K562 (cell line): Measurements from ENCODE around the gene RAPGEF5. TPM values are rescaled to one million over a fixed set of nuclear protein-coding genes. Genes with fewer than 3 reads are reported as not detected.

Experiments
- ATAC-seq: fragments of 200-7000 bp; cut with Tn5 transposase; 3 replicates; pipeline ENCODE4 v1.9.1; 2020; ENCODE audit warnings: moderate library complexity
- BruUV-seq: library from RNA; stranded (reverse); fragments of 400-500 nt; replicated peaks from 2 replicates; lab custom pipeline; 2021; lab: Mats Ljungman, UMichigan
- CTCF ChIA-PET: fragments of 300-600 bp; formaldehyde crosslinking; extraction: SDS; loops from one replicate; lab custom pipeline; 2021; ENCODE audit warnings: low intra/inter-chr PET ratio; lab: Yijun Ruan, JAX
- POLR2A ChIA-PET: fragments of 300-600, 350-650 bp; sonication (Branson Sonifier 250); formaldehyde crosslinking; extraction: SDS; loops from one replicate; lab custom pipeline; 2021; ENCODE audit warnings: antibody characterized with exemption, inconsistent platforms; lab: Yijun Ruan, JAX
- DNase-seq, 4 experiments: peaks; one replicate each; pipeline versions ENCODE4 v3.0.0 to v3.0.0-alpha.2; 2011 to 2018; ENCODE audit warnings: low spot score in 3 of 4, mixed read lengths in 3 of 4; ENCODE audit errors: extremely low read depth in 1 of 4
- FAIRE-seq: peaks from 2 replicates; lab custom pipeline; 2011; peaks lifted over from hg19 to GRCh38; lab: Jason Lieb, UNC
- H2AFZ ChIP-seq: 2 replicates; pipeline ENCODE4 v1.6.0; 2011; ENCODE audit warnings: low read depth, low read length, control low read depth, inconsistent platforms
- H3K27ac ChIP-seq: fragments of 200-600 bp; 3 replicates; pipeline ENCODE4 v1.8.0; 2011; ENCODE audit warnings: low read depth, mild to moderate bottlenecking, control low read depth, inconsistent platforms, low read length, moderate library complexity, mixed read lengths; ENCODE audit errors: extremely low read depth
- H3K27me3 ChIP-seq, 2 experiments: fragments of 300-600 bp in 1 of 2; 2 replicates in 1 of 2; 3 replicates in 1 of 2; pipeline versions ENCODE4 v1.6.0 to v1.8.0; 2011; ENCODE audit warnings: inconsistent platforms in 2 of 2, low read length in 2 of 2, mild to moderate bottlenecking in 1 of 2, mixed read lengths in 1 of 2, moderate library complexity in 1 of 2; ENCODE audit not compliant: control insufficient read depth in 2 of 2, insufficient read depth in 2 of 2
- H3K36me3 ChIP-seq: fragments of 300-600 bp; 3 replicates; pipeline ENCODE4 v1.8.0; 2011; ENCODE audit warnings: mild to moderate bottlenecking, low read length, inconsistent platforms; ENCODE audit not compliant: control insufficient read depth, insufficient read depth
- H3K4me1 ChIP-seq, 2 experiments: fragments of 200-600 bp in 1 of 2; replicated peaks in 1 of 2; 2 replicates in 1 of 2; 3 replicates in 1 of 2; pipeline versions ENCODE4 v1.5.1 to v1.8.0; 2011; ENCODE audit warnings: inconsistent platforms in 2 of 2, low read length in 2 of 2, mild to moderate bottlenecking in 1 of 2, mixed read lengths in 1 of 2, moderate library complexity in 1 of 2; ENCODE audit not compliant: control insufficient read depth in 2 of 2, insufficient read depth in 2 of 2
- H3K4me2 ChIP-seq: 2 replicates; pipeline ENCODE4 v1.6.1; 2011; ENCODE audit warnings: low read length, control low read depth, inconsistent platforms, mixed read lengths; ENCODE audit not compliant: insufficient read depth
- H3K4me3 ChIP-seq: fragments of 200-600 bp; sonication (generic), shearing (Covaris generic); 2 replicates; pipeline ENCODE4 v1.5.1; 2016; ENCODE audit warnings: control low read depth, inconsistent platforms
- H3K79me2 ChIP-seq: fragments of 200-600 bp; 3 replicates; pipeline ENCODE4 v1.8.0; 2011; ENCODE audit warnings: low read length, inconsistent platforms; ENCODE audit not compliant: control insufficient read depth, insufficient read depth
- H3K9ac ChIP-seq, 2 experiments: 2 replicates each; pipeline versions ENCODE4 v1.6.0 to v1.6.1; 2011; ENCODE audit warnings: low read depth in 2 of 2, low read length in 2 of 2, control low read depth in 1 of 2, inconsistent platforms in 1 of 2, mild to moderate bottlenecking in 1 of 2, mixed read lengths in 1 of 2; ENCODE audit not compliant: insufficient read depth in 1 of 2
- H3K9me1 ChIP-seq: one replicate; pipeline ENCODE4 v1.6.0; 2011; ENCODE audit warnings: inconsistent platforms, mild to moderate bottlenecking, low read length, moderate library complexity; ENCODE audit not compliant: control insufficient read depth, insufficient read depth
- H3K9me3 ChIP-seq: replicated peaks from 2 replicates; pipeline ENCODE4 v1.5.1; 2011; ENCODE audit warnings: low read depth, low read length, inconsistent platforms; ENCODE audit not compliant: control insufficient read depth, insufficient read depth
- H4K20me1 ChIP-seq: replicated peaks from 2 replicates; pipeline ENCODE4 v1.6.1; 2011; ENCODE audit warnings: low read length, inconsistent platforms, mixed read lengths; ENCODE audit not compliant: control insufficient read depth, insufficient read depth
- ADNP ChIP-seq: fragments of 200-800 bp; sonication (Bioruptor generic); IDR thresholded peaks from 2 replicates; pipeline ENCODE4 v1.6.1; 2016; ENCODE audit warnings: missing genetic modification characterization, missing compliant biosample characterization
- KLF16 ChIP-seq: IDR thresholded peaks from 2 replicates; pipeline ENCODE4 v1.6.1; 2016; ENCODE audit warnings: antibody characterized with exemption
- USF2 ChIP-seq: sonication (generic); formaldehyde crosslinking; IDR thresholded peaks from 2 replicates; pipeline ENCODE4 v1.5.0; 2020; ENCODE audit warnings: missing genetic modification reagents
- ZNF75A ChIP-seq: fragments of 450-650 bp; formaldehyde crosslinking; IDR thresholded peaks from 2 replicates; pipeline ENCODE4 v1.4.0; 2020; ENCODE audit warnings: mild to moderate bottlenecking
- ZSCAN29 ChIP-seq: fragments of 450-650 bp; IDR thresholded peaks from 2 replicates; pipeline ENCODE4 v1.6.1; 2017
- WGBS: fragments of 100-300 bp; shearing (Covaris generic); methylation state at CpG from one replicate; pipeline ENCODE4 v1.1.6; 2016; ENCODE audit warnings: low coverage, mixed read lengths; ENCODE audit not compliant: insufficient coverage; ENCODE audit errors: missing lambda C conversion rate; 5-methylcytosine and 5-hydroxymethylcytosine counted together
- in situ Hi-C: fragments of 300-500 bp; cut with MboI; formaldehyde crosslinking; loops from 4 replicates; pipeline ENCODE4 v1.15.0; 2018; ENCODE audit warnings: inconsistent platforms, mixed read lengths
- intact Hi-C: fragments of 100-400 bp; cut with micrococcal nuclease; formaldehyde crosslinking; loops from 2 replicates; pipeline ENCODE4 v1.14.2; 2022
- polyA plus RNA-seq, 8 experiments: library from polyadenylated mRNA; depleted of rRNA in 4 of 8; stranded (reverse) in 5 of 8; unstranded in 3 of 8; fragments of >200 nt; fragmentation: Nextera tagmentation in 2 of 8; fragmentation: Illumina TruSeq in 1 of 8; extraction: Ambion mirVana in 2 of 8; extraction: Trizol in 1 of 8; gene quantifications; 2 replicates each; pipeline versions ENCODE4 v1.2.1 to v1.2.3, GENCODE V29; 2011 to 2014; ENCODE audit warnings: inconsistent platforms in 1 of 8, missing spikeins in 1 of 8
- total RNA-seq, 7 experiments: library from RNA; depleted of rRNA in 6 of 7; stranded (reverse); fragments of >200 nt in 6 of 7; fragmentation: Illumina TruSeq in 2 of 7; extraction: Trizol in 2 of 7; gene quantifications; 2 replicates each; pipeline versions ENCODE4 v1.2.1 to v1.2.3, GENCODE V29; 2011 to 2021; ENCODE audit warnings: low replicate concordance in 1 of 7

The RAPGEF5 gene
- total and polyA plus RNA-seq, 9 of the 15 experiments (the other 6 are each of a cell fraction or from before 2014, with no cell fraction given) = 0.39 to 2.0 (median 1.1) TPM

- no peak for TF ChIP-seq ADNP (tag)
These were observed 39.3 kb downstream of the RAPGEF5 start (continued) for GRCh38 chr7:22317632-22318031.

GRCh38 chr7:22316914-22317313, 40.0 kb downstream of the RAPGEF5 start:
- intact Hi-C loops = no loop called here
- ATAC-seq (no peak), FAIRE-seq (no peak), DNase-seq (no peak)
- in situ Hi-C loops = no loop called here
- no peaks in the 10 kb centered on the region for H3K27me3 ChIP-seq
- no TSS peak for BruUV-seq
- no peak for TF ChIP-seq ZNF75A (CRISPR knock-in tag)
- no peak overlapping the region for H2AFZ ChIP-seq
- 93% methylated on average over 3 of the region's 4 CpGs for WGBS
- CTCF ChIA-PET = no interaction called here
- no peak overlapping the region for H3K27ac ChIP-seq
- POLR2A ChIA-PET = interaction anchor here (0.7 to 0.9 kb wide), 2 partner anchors 11 to 12 kb away, joined by 3 to 4 read pairs; no protein-coding TSS in a partner anchor
- H3K9ac ChIP-seq = no peak overlapping the region
- no peaks in the 10 kb centered on the region for H3K9me3 ChIP-seq
- no peaks in the 10 kb centered on the region for H3K9me1 ChIP-seq
- no peaks in the 10 kb centered on the region for H3K79me2 ChIP-seq
- H3K4me3 ChIP-seq = no peak overlapping the region
- H3K4me1 ChIP-seq = peaks cover 4 to 15% of the 10 kb centered on the region in 2 experiments; a peak in 3 of 5 replicates
- H4K20me1 ChIP-seq = no peaks in the 10 kb centered on the region
- no peaks in the 10 kb centered on the region for H3K36me3 ChIP-seq
- H3K4me2 ChIP-seq = no peak overlapping the region

GRCh38 chr7:22307816-22308215, 49.1 kb downstream of the RAPGEF5 start:
- ChIA-PET CTCF (no interaction called here), POLR2A (no interaction called here)
- no peak for FAIRE-seq
- 75% methylated on average over 3 of the region's 3 CpGs for WGBS
- Histone ChIP-seq H3K9me3 (no peaks in the 10 kb centered on the region), H3K4me1 (peaks cover 0 to 12% of the 10 kb centered on the region in 2 experiments; a peak in 2 of 5 replicates), H3K27ac (no peak overlapping the region), H3K27me3 (no peaks in the 10 kb centered on the region), H3K36me3 (no peaks in the 10 kb centered on the region)
- no peak for ATAC-seq
- no peak for TF ChIP-seq USF2 (CRISPR knock-in tag)
- no peak for TF ChIP-seq KLF16
- TF ChIP-seq ZSCAN29 = no peak
- TF ChIP-seq, all 486 proteins: peak for 0
- in situ Hi-C loops (no loop called here), intact Hi-C loops (no loop called here)
- no TSS peak for BruUV-seq
- Histone ChIP-seq H3K4me3 (no peak overlapping the region), H3K9me1 (no peaks in the 10 kb centered on the region), H3K4me2 (no peak overlapping the region), H2AFZ (no peak overlapping the region), H3K9ac (no peak overlapping the region), H3K79me2 (no peaks in the 10 kb centered on the region), H4K20me1 (no peaks in the 10 kb centered on the region)
- DNase-seq = no peak
